AG04450 (cell line): Measurements from ENCODE around the gene CYB561. TPM values are rescaled to one million over a fixed set of nuclear protein-coding genes. Genes with fewer than 3 reads are reported as not detected.

Source experiments
- CTCF ChIA-PET: fragments of 300-600, 350-600 bp; formaldehyde crosslinking; extraction: SDS; loops from one replicate; lab custom pipeline; 2022; ENCODE audit warnings: antibody characterized with exemption, inconsistent platforms; lab: Charles Lee
- POLR2A ChIA-PET: fragments of 350-600 bp; formaldehyde crosslinking; extraction: SDS; loops from one replicate; lab custom pipeline; 2021; ENCODE audit warnings: antibody characterized with exemption, inconsistent platforms; lab: Yijun Ruan, JAX
- DNase-seq: peaks from one replicate; pipeline ENCODE4 v3.0.0-alpha.2; 2011; ENCODE audit warnings: low read depth, low spot score
- H3K27ac ChIP-seq: one replicate; pipeline ENCODE4 v1.5.1; 2012; ENCODE audit warnings: low read depth, low read length, control low read depth
- H3K27me3 ChIP-seq: one replicate; pipeline ENCODE4 v1.6.0; 2012; ENCODE audit warnings: low read length; ENCODE audit not compliant: control insufficient read depth, insufficient read depth
- H3K4me3 ChIP-seq: 2 replicates; pipeline ENCODE4 v1.5.1; 2011; ENCODE audit warnings: mild to moderate bottlenecking, low read depth, low read length, control low read depth
- H3K9me3 ChIP-seq: 2 replicates; pipeline ENCODE4 v1.5.1; 2012; ENCODE audit warnings: low read length; ENCODE audit not compliant: control insufficient read depth, insufficient read depth
- CTCF ChIP-seq: IDR thresholded peaks from 2 replicates; pipeline ENCODE4 v1.5.1; 2011; ENCODE audit warnings: low read depth, low read length, control low read depth, inconsistent platforms
- polyA plus RNA-seq: library from polyadenylated mRNA; depleted of rRNA; stranded (reverse); fragments of >200 nt; gene quantifications from 2 replicates; pipeline ENCODE4 v1.2.3, GENCODE V29; 2011

The CYB561 gene
- polyA plus RNA-seq, 1 experiment: 4.9 TPM

- H3K4me3 ChIP-seq: no peak overlapping the region
- no peak for DNase-seq
- peaks cover 3% of the 10 kb centered on the region for H3K27me3 ChIP-seq
- H3K9me3 ChIP-seq: no peaks in the 10 kb centered on the region; the same call in 1 of the 2 replicates
- CTCF ChIA-PET: interaction anchor here (1.1 to 4.1 kb wide), 3 partner anchors 11 to 131 kb away, joined by 3 to 48 read pairs (median 8); no protein-coding TSS in a partner anchor
- POLR2A ChIA-PET: no interaction called here
- H3K27ac ChIP-seq: no peak overlapping the region
- TF ChIP-seq CTCF: no peak
Measured at GRCh38 chr17:63480826-63481487, 34.9 kb upstream of the CYB561 start.

- Histone ChIP-seq H3K27ac (no peak overlapping the region), H3K27me3 (peaks cover 5% of the 10 kb centered on the region), H3K4me3 (no peak overlapping the region), H3K9me3 (no peaks in the 10 kb centered on the region; the same call in 1 of the 2 replicates)
- ChIA-PET CTCF (interaction anchor here (1.1 to 4.1 kb wide), 5 partner anchors 8 to 132 kb away, joined by 3 to 48 read pairs (median 8); no protein-coding TSS in a partner anchor), POLR2A (no interaction called here)
- no peak for TF ChIP-seq CTCF
- DNase-seq: no peak
Measured at GRCh38 chr17:63480192-63480784, 34.2 kb upstream of the CYB561 start.

- Histone ChIP-seq H3K27me3 (peaks cover 10% of the 10 kb centered on the region), H3K4me3 (no peak overlapping the region), H3K9me3 (no peaks in the 10 kb centered on the region; the same call in 1 of the 2 replicates), H3K27ac (no peak overlapping the region)
- POLR2A ChIA-PET: interaction anchor here (0.6 to 1.2 kb wide), 2 partner anchors 40 to 142 kb away, joined by 3 to 4 read pairs; no protein-coding TSS in a partner anchor
- no peak for TF ChIP-seq CTCF
- CTCF ChIA-PET: interaction anchor here (1.0 to 4.1 kb wide), 10 partner anchors 8 to 132 kb away, joined by 3 to 48 read pairs (median 6); partner anchors contain the start of gene CYB561
- no peak for DNase-seq
Measured at GRCh38 chr17:63479495-63480184, 33.5 kb upstream of the CYB561 start.

GRCh38 chr17:63478814-63479494, 32.8 kb upstream of the CYB561 start:
- ChIA-PET POLR2A (interaction anchor here (0.6 to 1.2 kb wide), 3 partner anchors 39 to 143 kb away, joined by 3 to 5 read pairs (median 4); no protein-coding TSS in a partner anchor), CTCF (interaction anchor here (0.6 to 4.1 kb wide), 18 partner anchors 8 to 133 kb away, joined by 3 to 48 read pairs (median 4); partner anchors contain the start of gene CYB561)
- Histone ChIP-seq H3K9me3 (no peaks in the 10 kb centered on the region; the same call in 1 of the 2 replicates), H3K27ac (no peak overlapping the region), H3K4me3 (no peak overlapping the region), H3K27me3 (peaks cover 10% of the 10 kb centered on the region)
- DNase-seq: peak; percentile 74
- TF ChIP-seq CTCF: peak; percentile 88
